Glutamatergic neuron (in vitro differentiated cells): Measurements from ENCODE around the gene CALML4. TPM values are rescaled to one million over a fixed set of nuclear protein-coding genes. Genes with fewer than 3 reads are reported as not detected.

ENCODE experiments used
- DNase-seq: peaks from one replicate; pipeline ENCODE4 v3.0.0; 2022
- H3K27ac Mint-ChIP-seq: one replicate; pipeline ENCODE4 v1.8.0; 2020; ENCODE audit warnings: mild to moderate bottlenecking, mixed read lengths, inconsistent platforms; ENCODE audit not compliant: unreplicated experiment
- H3K27me3 Mint-ChIP-seq: one replicate; pipeline ENCODE4 v1.8.0; 2020; ENCODE audit warnings: mild to moderate bottlenecking, moderate library complexity, mixed read lengths, inconsistent platforms; ENCODE audit not compliant: unreplicated experiment
- H3K36me3 Mint-ChIP-seq: one replicate; pipeline ENCODE4 v1.8.0; 2020; ENCODE audit warnings: mild to moderate bottlenecking, mixed read lengths, inconsistent platforms; ENCODE audit not compliant: unreplicated experiment
- H3K4me1 Mint-ChIP-seq: one replicate; pipeline ENCODE4 v1.8.0; 2020; ENCODE audit warnings: mild to moderate bottlenecking, low read depth, mixed read lengths, inconsistent platforms; ENCODE audit not compliant: unreplicated experiment
- H3K4me3 Mint-ChIP-seq: one replicate; pipeline ENCODE4 v1.8.0; 2020; ENCODE audit warnings: mild to moderate bottlenecking, mixed read lengths, inconsistent platforms; ENCODE audit not compliant: unreplicated experiment
- H3K9me3 Mint-ChIP-seq: one replicate; pipeline ENCODE4 v1.8.0; 2020; ENCODE audit warnings: mild to moderate bottlenecking, moderate library complexity, mixed read lengths, inconsistent platforms; ENCODE audit not compliant: unreplicated experiment
- CTCF ChIP-seq: fragments of 200-600 bp; sonication (generic); IDR thresholded peaks from one replicate; pipeline ENCODE4 v1.5.0; 2021; ENCODE audit not compliant: partially characterized antibody, unreplicated experiment
- total RNA-seq: library from RNA; stranded (reverse); fragmentation: NEBNext Ultra II Directional; extraction: Animal tissue kit (Norgen Biotek cat#: 25700); gene quantifications from one replicate; pipeline ENCODE4 v1.2.1, GENCODE V29; 2021; ENCODE audit not compliant: unreplicated experiment

The CALML4 gene
- total RNA-seq, 1 donor from 2014 or later: 4.1 TPM

- Mint-ChIP-seq H3K4me3 (no peak overlapping the region), H3K4me1 (peaks cover 11% of the 10 kb centered on the region), H3K9me3 (peaks cover 6% of the 10 kb centered on the region), H3K27ac (no peak overlapping the region), H3K36me3 (no peaks in the 10 kb centered on the region), H3K27me3 (peaks cover 8% of the 10 kb centered on the region)
- no peak for TF ChIP-seq CTCF
- no peak for DNase-seq
Measured at GRCh38 chr15:68200016-68200861, 4.9 kb downstream of the CALML4 start.

GRCh38 chr15:68199340-68199739 lies 5.8 kb downstream of the CALML4 start:
- TF ChIP-seq CTCF: no peak
- Mint-ChIP-seq H3K27ac (no peak overlapping the region), H3K4me1 (peaks cover 15% of the 10 kb centered on the region), H3K27me3 (peaks cover 10% of the 10 kb centered on the region), H3K4me3 (no peak overlapping the region), H3K36me3 (no peaks in the 10 kb centered on the region), H3K9me3 (peaks cover 6% of the 10 kb centered on the region)
- no peak for DNase-seq

DNA sequence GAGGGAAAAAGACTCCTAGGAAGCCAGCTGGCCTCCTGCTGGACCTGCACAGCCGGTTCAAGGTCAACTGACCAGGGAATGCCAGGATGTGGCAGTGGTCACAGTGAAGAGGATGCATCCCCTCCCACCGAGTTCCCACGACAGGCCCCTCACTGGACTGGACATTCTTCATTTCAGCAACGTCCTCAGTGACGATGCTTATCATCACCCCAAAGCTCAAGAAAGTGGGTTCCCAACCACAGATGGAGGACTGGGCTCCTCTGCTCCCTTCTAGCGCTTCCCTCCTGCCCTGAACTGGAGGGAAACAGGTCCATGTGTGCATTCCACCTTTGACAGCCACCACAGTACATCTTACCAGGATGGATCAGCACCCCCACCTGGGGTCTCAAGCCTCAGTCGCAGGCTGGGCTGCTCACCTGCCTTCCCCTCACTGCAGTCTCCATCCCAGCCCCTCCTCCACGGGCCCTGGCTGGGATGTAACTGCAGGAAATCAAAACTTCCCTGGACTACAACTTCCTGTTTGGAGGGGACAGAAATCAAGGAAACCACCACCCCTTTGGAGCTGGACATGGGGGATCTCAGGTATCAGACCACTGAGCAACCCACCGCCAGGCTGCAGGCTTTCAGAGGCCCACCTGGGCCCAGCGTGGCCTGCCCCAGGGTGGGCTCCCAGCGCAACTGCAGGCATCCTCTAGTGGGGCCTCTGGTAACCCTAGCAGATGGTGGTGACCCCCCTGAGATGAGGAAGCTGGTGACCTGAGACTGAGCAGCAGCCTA lies 7.3 kb downstream of the CALML4 start:
- Mint-ChIP-seq H3K9me3 (peaks cover 4% of the 10 kb centered on the region), H3K4me3 (no peak overlapping the region), H3K36me3 (no peaks in the 10 kb centered on the region), H3K27ac (no peak overlapping the region), H3K27me3 (peaks cover 10% of the 10 kb centered on the region), H3K4me1 (peaks cover 15% of the 10 kb centered on the region)
- no peak for TF ChIP-seq CTCF
- DNase-seq: no peak

- Mint-ChIP-seq H3K36me3 (no peaks in the 10 kb centered on the region), H3K9me3 (peaks cover 4% of the 10 kb centered on the region), H3K4me3 (no peak overlapping the region), H3K27me3 (peaks cover 10% of the 10 kb centered on the region), H3K27ac (no peak overlapping the region), H3K4me1 (peaks cover 15% of the 10 kb centered on the region)
- no peak for DNase-seq
- TF ChIP-seq CTCF: no peak
Measured at GRCh38 chr15:68197170-68197492, 8.0 kb downstream of the CALML4 start.
